Osteoblast (primary cell): ENCODE measurements around the gene TOP3B. TPM values are rescaled to one million over a fixed set of nuclear protein-coding genes. Genes with fewer than 3 reads are reported as not detected.

Source experiments
- DNase-seq: peaks from one replicate; pipeline ENCODE4 v3.0.0; 2011; ENCODE audit warnings: low spot score, mixed read lengths; ENCODE audit not compliant: insufficient read length; ENCODE audit errors: missing footprints
- H2AFZ ChIP-seq: 2 replicates; pipeline ENCODE4 v1.6.0; 2011; ENCODE audit warnings: mild to moderate bottlenecking, low read length
- H3K27ac ChIP-seq: 2 replicates; pipeline ENCODE4 v1.5.1; 2011; ENCODE audit warnings: mild to moderate bottlenecking, low read depth, low read length, moderate library complexity
- H3K27me3 ChIP-seq: 2 replicates; pipeline ENCODE4 v1.6.0; 2012; ENCODE audit warnings: mild to moderate bottlenecking, control low read depth, inconsistent platforms, low read length, moderate library complexity; ENCODE audit not compliant: insufficient read depth
- H3K36me3 ChIP-seq: 2 replicates; pipeline ENCODE4 v1.5.1; 2011; ENCODE audit warnings: mild to moderate bottlenecking, low read length, control low read depth, moderate library complexity; ENCODE audit not compliant: insufficient read depth
- H3K4me1 ChIP-seq: 2 replicates; pipeline ENCODE4 v1.5.1; 2011; ENCODE audit warnings: mild to moderate bottlenecking, low read length, control low read depth, moderate library complexity; ENCODE audit not compliant: insufficient read depth
- H3K4me2 ChIP-seq: 2 replicates; pipeline ENCODE4 v1.6.0; 2011; ENCODE audit warnings: mild to moderate bottlenecking, low read length; ENCODE audit not compliant: insufficient read depth
- H3K4me3 ChIP-seq: fragments of 200-600 bp; sonication (generic); 3 replicates; pipeline ENCODE4 v1.5.1; 2012; ENCODE audit warnings: mild to moderate bottlenecking, low read length, inconsistent platforms; ENCODE audit not compliant: insufficient read depth
- H3K79me2 ChIP-seq: 2 replicates; pipeline ENCODE4 v1.6.0; 2012; ENCODE audit warnings: mild to moderate bottlenecking, low read length, control low read depth, inconsistent platforms; ENCODE audit not compliant: insufficient read depth
- H3K9me3 ChIP-seq: 2 replicates; pipeline ENCODE4 v1.5.1; 2011; ENCODE audit warnings: low read depth, low read length, control low read depth
- H4K20me1 ChIP-seq: 2 replicates; pipeline ENCODE4 v1.6.0; 2012; ENCODE audit warnings: mild to moderate bottlenecking, low read length, control low read depth; ENCODE audit not compliant: insufficient read depth
- CTCF ChIP-seq: IDR thresholded peaks from 2 replicates; pipeline ENCODE4 v1.5.1; 2011; ENCODE audit warnings: mild to moderate bottlenecking, low read depth, low read length, moderate library complexity; ENCODE audit errors: extremely low read depth
- total RNA-seq: library from RNA; depleted of rRNA; stranded (reverse); fragments of >200 nt; gene quantifications from 2 replicates; pipeline ENCODE4 v1.2.3, GENCODE V29; 2012

The TOP3B gene
- total RNA-seq, 1 donor: 27.9 TPM

- peaks cover 52% of the 10 kb centered on the region for H3K36me3 ChIP-seq
- H3K27me3 ChIP-seq: no peaks in the 10 kb centered on the region
- peaks cover 30% of the 10 kb centered on the region for H4K20me1 ChIP-seq
- H2AFZ ChIP-seq: no peak overlapping the region
- no peak overlapping the region for H3K4me2 ChIP-seq
- no peak overlapping the region for H3K4me3 ChIP-seq
- no peaks in the 10 kb centered on the region for H3K4me1 ChIP-seq
- DNase-seq: peak; percentile 51
- peaks cover 28% of the 10 kb centered on the region for H3K79me2 ChIP-seq
- no peaks in the 10 kb centered on the region for H3K9me3 ChIP-seq
- no peak overlapping the region for H3K27ac ChIP-seq
- TF ChIP-seq CTCF: no peak
Observed at GRCh38 chr22:21972806-21973205, 9.8 kb downstream of the TOP3B start.

- no peak overlapping the region for H3K4me2 ChIP-seq
- TF ChIP-seq CTCF: peak; percentile 83
Observed at GRCh38 chr22:21972293-21972779, 10.3 kb downstream of the TOP3B start.

GRCh38 chr22:21971858-21972275 lies 10.7 kb downstream of the TOP3B start:
- no peaks in the 10 kb centered on the region for H3K9me3 ChIP-seq
- H3K4me2 ChIP-seq: no peak overlapping the region
- H4K20me1 ChIP-seq: peaks cover 28% of the 10 kb centered on the region
- H3K27ac ChIP-seq: no peak overlapping the region
- no peak for TF ChIP-seq CTCF
- no peaks in the 10 kb centered on the region for H3K27me3 ChIP-seq
- H2AFZ ChIP-seq: no peak overlapping the region
- H3K4me3 ChIP-seq: no peak overlapping the region
- H3K36me3 ChIP-seq: peaks cover 61% of the 10 kb centered on the region
- no peaks in the 10 kb centered on the region for H3K4me1 ChIP-seq
- H3K79me2 ChIP-seq: peaks cover 20% of the 10 kb centered on the region
- DNase-seq: peak; percentile 11

More at GRCh38 chr22:21972293-21972779, 10.3 kb downstream of the TOP3B start:
- Histone ChIP-seq H3K9me3 (no peaks in the 10 kb centered on the region), H4K20me1 (peaks cover 28% of the 10 kb centered on the region), H3K79me2 (peaks cover 23% of the 10 kb centered on the region), H3K27ac (no peak overlapping the region), H3K27me3 (no peaks in the 10 kb centered on the region), H3K36me3 (peaks cover 56% of the 10 kb centered on the region), H2AFZ (no peak overlapping the region), H3K4me1 (no peaks in the 10 kb centered on the region), H3K4me3 (no peak overlapping the region)
- DNase-seq: peak; percentile 98

GRCh38 chr22:21970800-21971617 lies 11.6 kb downstream of the TOP3B start:
- Histone ChIP-seq H3K27ac (no peak overlapping the region), H3K4me3 (no peak overlapping the region), H3K79me2 (peaks cover 13% of the 10 kb centered on the region), H3K4me1 (no peaks in the 10 kb centered on the region), H3K4me2 (no peak overlapping the region), H2AFZ (no peak overlapping the region), H3K36me3 (peaks cover 70% of the 10 kb centered on the region), H3K9me3 (no peaks in the 10 kb centered on the region), H4K20me1 (peaks cover 22% of the 10 kb centered on the region), H3K27me3 (no peaks in the 10 kb centered on the region)
- TF ChIP-seq CTCF: no peak
- DNase-seq: peak; percentile 21
